ENCODE measurements around the gene ITPRID2. TPM values are rescaled to one million over a fixed set of nuclear protein-coding genes. Genes with fewer than 3 reads are reported as not detected.

The ITPRID2 gene
- polyA plus RNA-seq, 1 donor (not counting 4 experiments of a cell fraction or from before 2014, with no cell fraction given), result 146 TPM

DNA sequence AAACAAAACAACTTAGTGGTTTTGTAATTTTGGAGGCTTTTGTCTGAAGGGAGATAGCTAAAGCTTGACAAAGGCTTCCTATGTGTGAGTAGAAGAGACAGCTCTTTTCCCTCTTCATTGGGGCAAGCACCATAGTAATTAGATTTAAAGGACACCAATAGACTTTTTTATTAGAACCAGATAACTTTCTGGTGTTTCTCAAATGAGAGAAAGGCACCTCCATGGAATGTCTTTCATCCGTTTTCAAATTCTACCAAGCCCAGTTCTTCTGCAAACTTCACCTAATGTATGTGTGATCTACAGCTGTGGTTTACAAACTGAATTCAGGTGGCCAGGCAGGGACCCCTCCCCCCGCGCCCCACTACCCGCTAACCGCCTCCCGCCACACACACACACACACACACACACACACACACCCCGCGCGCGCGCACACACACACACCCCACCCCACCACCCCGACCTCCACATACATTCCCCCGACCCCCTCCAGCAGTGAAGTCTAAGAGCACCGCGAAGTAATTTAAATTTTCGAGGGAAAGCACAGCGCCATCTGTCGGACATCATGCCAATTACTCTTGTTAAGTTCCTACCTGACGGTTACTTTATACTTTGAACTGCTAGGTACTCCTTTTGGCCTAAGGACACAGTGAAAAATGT is 62.5 kb downstream of the ITPRID2 start:
- FAIRE-seq, result no peak
- H3K9me1 ChIP-seq (ENCODE audit: control insufficient read depth, extremely low read depth, insufficient read depth, low read length), result no peaks in the 10 kb centered on the region
- peaks cover 17% of the 10 kb centered on the region for H3K4me1 ChIP-seq (ENCODE audit: control insufficient read depth, extremely low read depth, insufficient read depth, low read length)
- no peaks in the 10 kb centered on the region for H3K79me2 ChIP-seq (ENCODE audit: control insufficient read depth, insufficient read depth, low read length)
- H3K4me2 ChIP-seq (ENCODE audit: control insufficient read depth, extremely low read depth, insufficient read depth, low read depth, low read length), result peak overlapping the region; percentile 49
- no peak overlapping the region for H3K9ac ChIP-seq (ENCODE audit: control insufficient read depth, extremely low read depth, insufficient read depth, low read length)
- peak overlapping the region in 1 of 3 experiments; percentile 24 for H3K4me3 ChIP-seq (ENCODE audit: control insufficient read depth in 2 of 3, extremely low read depth in 1 of 3, insufficient read depth in 2 of 3, low read depth in 1 of 3, low read length in 3 of 3)
- peak overlapping the region; percentile 74 for H3K27ac ChIP-seq (ENCODE audit: control insufficient read depth, insufficient read depth, low read length)
- no peaks in the 10 kb centered on the region for H3K36me3 ChIP-seq (ENCODE audit: control insufficient read depth in 2 of 2, extremely low read depth in 1 of 2, insufficient read depth in 2 of 2, low read length in 2 of 2)
- dilution Hi-C loops (cut with MboI; ENCODE audit: extremely low pct_ligation_motif_present, low sequenced_read_pairs), result no loop called here
- H3K9me3 ChIP-seq (ENCODE audit: control insufficient read depth, low read depth, low read length), result no peaks in the 10 kb centered on the region
- TF ChIP-seq EZH2 (IDR thresholded peaks at IDR 0.05; ENCODE audit: low read length), result no peak
- TF ChIP-seq, protein P1, sequence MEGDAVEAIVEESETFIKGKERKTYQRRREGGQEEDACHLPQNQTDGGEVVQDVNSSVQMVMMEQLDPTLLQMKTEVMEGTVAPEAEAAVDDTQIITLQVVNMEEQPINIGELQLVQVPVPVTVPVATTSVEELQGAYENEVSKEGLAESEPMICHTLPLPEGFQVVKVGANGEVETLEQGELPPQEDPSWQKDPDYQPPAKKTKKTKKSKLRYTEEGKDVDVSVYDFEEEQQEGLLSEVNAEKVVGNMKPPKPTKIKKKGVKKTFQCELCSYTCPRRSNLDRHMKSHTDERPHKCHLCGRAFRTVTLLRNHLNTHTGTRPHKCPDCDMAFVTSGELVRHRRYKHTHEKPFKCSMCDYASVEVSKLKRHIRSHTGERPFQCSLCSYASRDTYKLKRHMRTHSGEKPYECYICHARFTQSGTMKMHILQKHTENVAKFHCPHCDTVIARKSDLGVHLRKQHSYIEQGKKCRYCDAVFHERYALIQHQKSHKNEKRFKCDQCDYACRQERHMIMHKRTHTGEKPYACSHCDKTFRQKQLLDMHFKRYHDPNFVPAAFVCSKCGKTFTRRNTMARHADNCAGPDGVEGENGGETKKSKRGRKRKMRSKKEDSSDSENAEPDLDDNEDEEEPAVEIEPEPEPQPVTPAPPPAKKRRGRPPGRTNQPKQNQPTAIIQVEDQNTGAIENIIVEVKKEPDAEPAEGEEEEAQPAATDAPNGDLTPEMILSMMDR (optimal IDR thresholded peaks at IDR 0.05 in 1 of 3, IDR thresholded peaks at IDR 0.05 in 1 of 3, conservative IDR thresholded peaks at IDR 0.05 in 1 of 3; ENCODE audit: extremely low read depth in 1 of 3, insufficient read depth in 2 of 3, low read length in 3 of 3), result peak; percentile 45 to 64 (median 50)
- H4K20me1 ChIP-seq (ENCODE audit: control insufficient read depth, extremely low read depth, insufficient read depth, low read length), result no peaks in the 10 kb centered on the region
- peak overlapping the region; percentile 63 for H2AFZ ChIP-seq (ENCODE audit: control insufficient read depth, low read length)
- DNase-seq (ENCODE audit: low read depth, low spot score), result no peak
- no peaks in the 10 kb centered on the region for H3K27me3 ChIP-seq (ENCODE audit: control insufficient read depth, extremely low read depth, insufficient read depth, low read length)

DNA sequence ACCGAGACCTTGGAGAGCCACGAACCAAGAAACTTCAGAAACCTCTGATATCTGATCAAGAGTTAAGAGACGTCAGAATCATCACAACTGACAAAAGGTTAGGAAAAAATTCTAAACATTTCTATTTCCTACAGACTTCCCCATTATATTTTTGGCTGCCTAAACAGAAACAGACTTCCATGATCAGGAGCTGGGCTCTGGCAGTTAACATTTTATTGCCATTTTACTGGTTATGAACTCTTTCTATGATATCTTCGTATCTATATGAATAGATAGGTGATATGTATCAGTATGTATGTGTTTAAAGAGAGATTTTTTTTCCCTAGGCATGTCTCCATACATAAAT is 63.0 kb downstream of the ITPRID2 start:
- H3K9me1 ChIP-seq (ENCODE audit: control insufficient read depth, extremely low read depth, insufficient read depth, low read length), result no peaks in the 10 kb centered on the region
- dilution Hi-C loops (cut with MboI; ENCODE audit: extremely low pct_ligation_motif_present, low sequenced_read_pairs), result no loop called here

More for the DNA sequence above, 63.0 kb downstream of the ITPRID2 start:
- TF ChIP-seq, protein P1 (optimal IDR thresholded peaks at IDR 0.05 in 1 of 3, IDR thresholded peaks at IDR 0.05 in 1 of 3, conservative IDR thresholded peaks at IDR 0.05 in 1 of 3; ENCODE audit: extremely low read depth in 1 of 3, insufficient read depth in 2 of 3, low read length in 3 of 3), result no peak
- TF ChIP-seq EZH2 (IDR thresholded peaks at IDR 0.05; ENCODE audit: low read length), result no peak
- Histone ChIP-seq H3K27ac (ENCODE audit: control insufficient read depth, insufficient read depth, low read length) (peak overlapping the region; percentile 74), H3K9me3 (ENCODE audit: control insufficient read depth, low read depth, low read length) (no peaks in the 10 kb centered on the region), H4K20me1 (ENCODE audit: control insufficient read depth, extremely low read depth, insufficient read depth, low read length) (no peaks in the 10 kb centered on the region), H3K4me2 (ENCODE audit: control insufficient read depth, extremely low read depth, insufficient read depth, low read depth, low read length) (peak overlapping the region; percentile 49), H2AFZ (ENCODE audit: control insufficient read depth, low read length) (peak overlapping the region; percentile 63), H3K9ac (ENCODE audit: control insufficient read depth, extremely low read depth, insufficient read depth, low read length) (peak overlapping the region; percentile 2), H3K79me2 (ENCODE audit: control insufficient read depth, insufficient read depth, low read length) (no peaks in the 10 kb centered on the region), H3K36me3 (ENCODE audit: control insufficient read depth in 2 of 2, extremely low read depth in 1 of 2, insufficient read depth in 2 of 2, low read length in 2 of 2) (no peaks in the 10 kb centered on the region), H3K4me3 (ENCODE audit: control insufficient read depth in 2 of 3, extremely low read depth in 1 of 3, insufficient read depth in 2 of 3, low read depth in 1 of 3, low read length in 3 of 3) (peak overlapping the region in 2 of 3 experiments; percentile 24 to 31), H3K4me1 (ENCODE audit: control insufficient read depth, extremely low read depth, insufficient read depth, low read length) (peaks cover 15% of the 10 kb centered on the region), H3K27me3 (ENCODE audit: control insufficient read depth, extremely low read depth, insufficient read depth, low read length) (no peaks in the 10 kb centered on the region)
- DNase-seq (ENCODE audit: low read depth, low spot score), result no peak
- FAIRE-seq, result no peak

Measured in keratinocyte (primary cell).